NCI-H2196 (cell line): ENCODE data around the gene CAPN12.

Experiments used
- DNase-seq: peaks from one replicate; lab custom pipeline; 2025; ENCODE audit not compliant: unreplicated experiment; lab: John Stamatoyannopoulos, UW

The CAPN12 gene

DNA sequence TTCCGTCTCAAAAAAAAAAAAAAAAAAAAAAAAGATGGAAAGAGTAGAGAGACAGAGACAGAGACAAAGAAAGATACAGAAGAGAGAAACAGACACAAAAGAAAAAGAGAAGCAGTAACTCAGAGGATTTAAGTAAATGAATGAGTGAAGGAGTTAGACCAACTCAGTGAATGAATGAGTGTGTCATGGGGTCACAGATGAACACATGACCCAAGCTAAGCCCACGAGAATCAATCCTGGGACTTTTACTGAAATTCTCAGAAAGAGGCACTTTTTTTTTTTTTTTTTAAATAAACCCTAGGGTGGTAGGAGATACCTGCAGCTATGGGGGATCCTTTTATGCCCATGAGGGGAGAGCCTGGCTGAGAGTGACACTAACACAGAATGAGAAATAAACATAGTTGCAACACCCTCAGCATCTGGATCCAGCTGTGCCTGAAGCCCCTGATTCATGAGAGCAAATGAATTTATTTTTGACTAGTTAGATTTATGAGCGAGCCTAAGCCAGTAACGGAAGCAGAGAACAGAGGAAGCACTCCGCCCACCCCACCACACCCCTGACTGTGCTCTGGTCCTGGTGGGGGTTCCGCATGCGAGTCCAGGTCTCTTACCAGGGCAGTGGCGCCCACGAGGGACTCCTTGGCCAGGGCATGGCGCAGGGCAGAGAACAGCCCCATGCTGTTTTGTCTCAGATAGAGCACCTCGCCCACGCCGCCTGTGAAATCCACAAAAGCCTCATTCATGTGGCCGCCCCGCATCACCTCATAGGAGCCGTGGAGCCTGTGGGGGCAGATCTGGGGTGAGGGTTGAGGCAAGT is 4.6 kb downstream of the CAPN12 start:
- no peak for DNase-seq

DNA sequence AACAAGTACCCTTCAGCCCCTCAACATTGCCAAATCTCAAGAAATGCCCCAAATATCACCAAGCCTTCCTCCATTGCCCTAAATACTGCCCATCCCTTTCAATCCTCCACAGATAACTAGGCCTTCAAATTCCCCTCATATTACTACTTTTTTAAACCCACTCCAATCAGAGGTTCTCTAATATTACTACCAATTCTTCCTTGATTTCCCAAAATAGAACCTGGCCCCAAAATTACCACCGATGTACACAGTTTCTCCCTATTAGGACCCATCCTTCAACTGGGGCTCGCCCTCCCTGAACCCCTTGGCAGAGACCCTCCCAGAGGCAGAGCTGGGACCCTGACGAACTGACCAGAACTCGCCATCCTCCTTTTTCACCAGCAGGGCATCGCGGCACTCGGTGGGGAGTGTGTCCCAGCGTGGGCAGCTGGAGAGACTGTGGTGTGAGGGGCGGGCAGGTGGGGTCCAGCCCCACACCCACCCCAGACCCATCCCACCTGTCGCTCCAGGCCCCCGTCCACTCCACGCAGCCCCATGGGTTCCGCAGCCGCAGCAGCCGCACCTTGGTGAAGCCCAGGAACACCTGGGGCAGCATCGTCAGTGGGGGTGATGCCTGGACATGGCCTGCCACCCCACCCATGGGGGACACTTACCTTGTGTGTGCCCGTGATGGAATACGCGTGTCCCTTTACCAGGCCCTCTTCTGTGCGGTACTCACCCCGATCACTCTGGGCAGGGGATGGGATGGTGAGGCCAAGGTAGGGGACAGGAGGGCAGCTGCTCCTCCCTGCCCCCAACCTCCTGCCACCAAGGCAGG is 6.1 kb downstream of the CAPN12 start:
- DNase-seq = no peak

DNA sequence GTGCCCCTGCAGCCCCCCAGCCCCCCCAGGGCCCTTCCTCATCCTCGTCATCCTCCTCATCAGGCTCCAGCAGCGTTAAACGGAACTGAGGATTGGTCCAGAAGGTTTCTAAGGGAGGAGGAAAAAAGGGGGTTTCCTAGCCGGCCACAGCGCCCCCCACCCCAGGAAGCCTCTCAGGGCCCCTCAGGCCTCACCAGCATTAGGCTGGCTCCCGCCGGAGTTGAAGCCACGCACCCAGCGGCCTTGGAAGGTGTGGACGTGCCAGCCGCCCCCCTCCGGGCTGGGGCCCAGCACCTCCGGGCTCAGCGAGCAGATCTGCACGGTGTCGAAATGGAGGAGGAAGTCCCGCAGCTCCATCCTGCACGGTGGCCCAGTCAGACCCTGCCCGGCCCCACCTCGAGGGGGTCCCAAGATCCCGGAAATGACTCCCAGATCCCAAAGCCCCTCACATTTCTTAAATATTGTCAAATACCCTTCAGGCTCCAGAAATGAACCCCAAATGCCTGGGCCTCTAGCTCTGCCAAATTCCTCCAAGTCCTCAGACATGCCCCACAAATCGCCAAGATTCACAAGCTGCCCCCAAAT is 6.9 kb downstream of the CAPN12 start:
- DNase-seq = no peak

DNA sequence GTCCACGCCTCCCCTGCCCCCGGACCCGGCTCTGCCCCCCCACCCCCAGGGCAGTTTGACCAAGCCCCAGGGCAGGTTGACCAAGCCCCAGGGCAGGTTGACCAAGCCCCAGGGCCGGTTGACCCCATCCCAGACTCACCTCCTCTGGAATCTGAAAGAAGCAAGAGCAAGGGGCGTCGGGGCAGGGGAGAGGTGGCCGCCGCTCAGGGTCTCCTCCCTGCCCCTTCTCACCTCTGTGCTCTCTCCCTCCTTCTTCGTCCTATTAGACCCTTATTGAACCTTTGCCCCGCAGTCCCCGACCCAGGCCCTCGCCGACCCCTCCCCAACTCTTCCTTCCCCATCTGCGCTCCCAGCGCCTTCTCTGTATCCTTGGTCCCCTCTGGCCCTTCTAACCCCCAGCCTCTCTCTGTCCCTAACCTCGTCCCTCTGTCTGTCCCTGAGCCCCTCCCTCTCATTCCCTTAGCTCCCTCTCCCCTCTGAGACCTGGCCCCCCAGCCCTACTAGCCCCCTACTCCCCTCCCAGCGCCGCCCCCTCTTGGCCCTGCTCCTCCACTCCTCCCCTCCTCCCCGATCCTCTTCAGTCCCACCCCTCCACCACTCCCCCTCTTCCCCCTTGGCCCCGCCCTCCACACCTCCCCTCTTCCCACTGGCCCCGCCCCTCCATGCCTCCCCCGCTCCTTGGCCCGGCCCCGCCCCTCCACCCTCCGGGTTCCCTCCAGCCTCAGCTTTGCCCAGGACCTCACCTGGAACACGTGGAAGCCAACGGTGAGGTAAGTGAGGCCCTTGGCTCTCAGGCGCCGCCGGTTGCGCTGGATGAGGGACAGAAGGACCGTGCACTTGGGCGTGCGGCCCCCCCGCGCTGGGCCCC is 7.6 kb downstream of the CAPN12 start:
- peak; percentile 89 for DNase-seq

GRCh38 chr19:38736036-38736412 is 8.2 kb downstream of the CAPN12 start:
- peak; percentile 62 for DNase-seq

GRCh38 chr19:38735257-38735686 is 9.0 kb downstream of the CAPN12 start:
- no peak for DNase-seq

DNA sequence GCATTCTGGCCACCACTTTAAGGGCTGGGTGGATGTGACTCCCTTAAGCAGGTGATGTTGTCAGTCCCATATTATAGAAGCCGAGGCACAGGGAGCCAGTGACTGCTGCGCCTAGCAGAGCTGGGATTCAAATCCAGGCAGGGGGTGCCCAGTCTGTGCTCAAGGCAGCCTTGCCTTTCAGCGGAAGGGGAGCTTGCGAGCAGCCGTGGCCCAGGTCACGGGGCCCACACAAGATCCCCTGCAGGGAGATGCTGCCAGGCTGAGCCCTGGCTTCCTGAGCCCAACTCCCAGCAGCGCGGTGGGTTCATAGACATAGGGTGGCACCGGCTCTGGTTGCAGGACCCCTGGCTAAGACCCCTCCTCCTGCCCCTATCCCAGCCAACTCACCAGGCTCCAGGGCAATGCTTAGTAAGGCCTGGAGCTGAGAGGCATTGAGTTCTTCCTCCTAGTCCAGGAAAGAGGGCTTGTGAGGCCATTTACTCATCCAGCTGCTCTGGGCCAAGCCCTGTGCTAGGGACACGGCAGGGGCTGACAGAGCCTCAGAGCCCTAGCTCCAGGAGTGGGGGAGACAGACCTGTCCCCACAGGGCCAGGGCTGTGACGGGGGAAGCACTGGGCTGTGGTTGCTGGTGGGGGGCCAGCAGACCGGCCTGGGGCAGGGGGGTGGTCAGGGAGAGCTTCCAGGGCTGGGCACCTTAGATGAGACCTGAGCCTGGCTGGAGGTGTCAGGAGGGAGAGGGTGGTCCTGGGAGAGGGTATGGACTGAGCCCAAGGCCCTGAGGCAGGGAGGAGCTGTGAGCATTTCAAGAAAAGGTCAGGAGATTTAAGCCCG is 9.6 kb downstream of the CAPN12 start:
- no peak for DNase-seq

DNA sequence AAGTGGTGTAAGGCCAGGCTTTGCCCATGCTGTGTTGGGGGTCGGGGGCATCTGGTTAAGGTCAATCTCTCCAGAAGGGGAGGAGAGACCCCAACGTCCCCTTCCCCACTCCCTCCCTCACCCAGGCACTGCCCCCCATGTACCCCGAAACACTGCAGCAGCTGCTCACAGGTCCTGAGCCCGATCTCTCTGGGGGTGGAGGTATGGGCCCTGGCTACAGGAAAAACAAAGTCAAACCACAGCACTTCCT is 10.2 kb downstream of the CAPN12 start:
- no peak for DNase-seq

DNA sequence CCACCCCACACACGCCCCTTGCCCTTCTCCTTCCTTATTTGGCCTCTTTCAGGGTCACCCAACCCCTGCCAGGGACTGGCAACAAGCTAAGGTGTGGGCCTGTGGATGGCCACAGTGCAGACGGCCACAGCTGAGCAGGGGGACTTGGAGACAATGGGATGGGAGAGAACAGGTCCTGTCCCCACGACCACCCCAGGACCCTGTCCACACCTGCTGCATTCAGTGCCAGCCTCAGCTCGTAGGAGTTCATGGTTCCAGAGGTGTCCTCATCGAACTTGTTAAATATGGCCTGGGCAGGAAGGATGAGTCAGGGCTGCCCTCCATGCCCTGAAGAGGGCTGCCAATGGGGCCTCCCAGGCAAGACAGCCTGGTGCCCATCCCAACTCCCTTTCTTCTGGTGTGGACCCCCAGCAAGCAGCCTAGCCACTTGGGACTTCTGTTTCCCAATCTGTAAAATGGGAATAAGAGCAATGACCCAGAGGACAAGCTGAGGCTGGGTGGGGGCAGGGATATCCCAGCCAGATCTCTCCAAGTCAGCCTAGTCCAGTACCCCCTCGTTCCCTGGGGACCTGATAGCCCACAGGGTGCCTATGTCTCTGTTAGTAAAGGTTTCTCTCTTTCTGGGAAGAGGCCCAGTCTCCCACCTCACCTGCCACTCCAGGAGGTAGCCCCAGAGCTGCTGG is 10.6 kb downstream of the CAPN12 start:
- no peak for DNase-seq

DNA sequence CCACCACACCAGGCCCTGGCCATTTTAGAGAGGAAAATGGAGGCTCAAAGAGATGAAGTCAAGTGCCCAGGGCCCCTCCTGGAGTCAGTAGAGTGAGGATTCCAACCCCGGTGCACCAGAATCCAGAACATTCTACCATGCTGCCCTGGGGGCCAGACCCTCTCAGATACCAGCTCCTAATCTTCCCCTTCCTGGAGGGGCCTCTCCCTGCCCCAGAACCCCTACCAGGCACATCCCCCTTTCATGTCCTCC is 11.1 kb downstream of the CAPN12 start:
- no peak for DNase-seq

- DNase-seq = peak; percentile 87
Observed at GRCh38 chr19:38731654-38732301, 12.5 kb downstream of the CAPN12 start.

GRCh38 chr19:38730731-38731589 is 13.3 kb downstream of the CAPN12 start:
- no peak for DNase-seq

GRCh38 chr19:38730470-38730730 is 13.9 kb downstream of the CAPN12 start:
- DNase-seq = no peak

DNA sequence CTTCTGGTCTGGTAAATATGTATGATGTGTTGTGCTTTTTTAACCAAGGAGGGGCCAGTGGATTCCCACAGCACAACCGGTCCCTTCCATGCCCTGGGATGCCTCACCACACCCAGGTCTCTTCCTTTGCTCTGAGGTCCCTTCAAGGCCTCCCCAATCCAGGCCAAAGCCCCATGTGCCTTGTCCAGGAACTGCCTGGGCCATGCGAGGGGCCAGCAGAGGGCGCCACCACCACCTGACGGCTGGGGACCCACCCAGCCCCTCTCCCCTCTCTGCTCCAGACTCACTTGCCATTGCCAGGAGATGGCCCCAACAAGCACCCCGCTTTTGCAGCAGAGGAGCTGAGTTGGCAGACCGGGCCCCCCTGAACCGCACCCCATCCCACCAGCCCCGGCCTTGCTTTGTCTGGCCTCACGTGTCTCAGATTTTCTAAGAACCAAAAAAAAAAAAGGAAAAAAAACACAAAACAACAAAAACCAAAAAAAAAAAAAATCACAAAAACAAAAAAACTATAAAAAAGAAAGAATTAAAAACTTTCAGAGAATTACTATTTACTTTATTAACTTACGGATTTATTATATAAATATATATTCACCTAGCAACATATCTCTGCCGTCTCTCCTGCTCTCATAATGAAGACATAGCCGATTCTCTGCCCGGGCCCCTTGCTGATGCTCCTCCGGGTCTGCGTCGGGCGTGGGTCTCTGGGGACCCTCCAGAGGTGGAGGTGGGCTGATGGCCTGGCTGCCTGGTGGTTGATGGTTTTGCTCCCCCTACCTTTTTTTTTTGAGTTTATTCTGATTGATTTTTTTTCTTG is 14.4 kb downstream of the CAPN12 start:
- peak; percentile 71 for DNase-seq

- DNase-seq = no peak
Observed at GRCh38 chr19:38728752-38729541, 15.3 kb downstream of the CAPN12 start.

DNA sequence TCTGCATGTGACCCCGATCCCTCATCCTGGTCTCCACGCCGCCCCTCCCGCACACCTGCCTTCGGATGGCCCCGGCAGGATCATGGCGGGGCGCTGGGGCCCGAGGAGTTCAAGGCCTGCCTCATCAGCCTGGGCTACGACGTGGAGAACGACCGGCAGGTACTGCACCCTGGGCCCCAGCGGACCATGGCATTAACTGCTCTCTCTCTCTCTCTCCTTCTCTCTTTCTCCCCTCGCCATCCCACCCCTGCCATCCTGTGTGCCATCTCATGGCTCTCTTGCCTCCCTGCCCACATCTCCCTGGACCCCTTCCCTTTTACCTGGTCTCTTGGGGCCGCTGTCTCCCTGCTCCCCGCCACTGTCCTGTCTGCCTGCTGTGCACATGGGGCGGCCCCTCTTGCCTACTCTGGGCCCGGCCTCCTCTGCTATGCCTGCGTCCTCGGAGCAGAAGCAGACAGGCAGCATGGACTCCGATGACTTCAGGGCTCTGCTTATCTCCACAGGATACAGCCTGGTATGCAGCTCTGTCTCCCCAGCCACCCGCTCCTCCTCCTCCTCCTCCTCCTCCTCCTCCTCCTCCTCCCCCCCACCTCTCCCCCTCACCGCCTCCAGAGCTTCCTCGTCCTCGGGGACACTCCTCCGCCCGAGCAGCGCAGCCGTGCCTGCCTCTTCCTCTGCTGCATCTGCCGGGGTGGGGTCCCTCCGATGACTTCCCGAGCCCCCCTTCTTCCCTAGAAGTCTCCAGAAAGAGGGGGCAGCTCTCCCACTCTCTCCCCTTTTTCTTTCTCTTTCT is 16.2 kb downstream of the CAPN12 start:
- DNase-seq = no peak
